ENCODE measurements around the gene KLHL40.

The KLHL40 gene

DNA sequence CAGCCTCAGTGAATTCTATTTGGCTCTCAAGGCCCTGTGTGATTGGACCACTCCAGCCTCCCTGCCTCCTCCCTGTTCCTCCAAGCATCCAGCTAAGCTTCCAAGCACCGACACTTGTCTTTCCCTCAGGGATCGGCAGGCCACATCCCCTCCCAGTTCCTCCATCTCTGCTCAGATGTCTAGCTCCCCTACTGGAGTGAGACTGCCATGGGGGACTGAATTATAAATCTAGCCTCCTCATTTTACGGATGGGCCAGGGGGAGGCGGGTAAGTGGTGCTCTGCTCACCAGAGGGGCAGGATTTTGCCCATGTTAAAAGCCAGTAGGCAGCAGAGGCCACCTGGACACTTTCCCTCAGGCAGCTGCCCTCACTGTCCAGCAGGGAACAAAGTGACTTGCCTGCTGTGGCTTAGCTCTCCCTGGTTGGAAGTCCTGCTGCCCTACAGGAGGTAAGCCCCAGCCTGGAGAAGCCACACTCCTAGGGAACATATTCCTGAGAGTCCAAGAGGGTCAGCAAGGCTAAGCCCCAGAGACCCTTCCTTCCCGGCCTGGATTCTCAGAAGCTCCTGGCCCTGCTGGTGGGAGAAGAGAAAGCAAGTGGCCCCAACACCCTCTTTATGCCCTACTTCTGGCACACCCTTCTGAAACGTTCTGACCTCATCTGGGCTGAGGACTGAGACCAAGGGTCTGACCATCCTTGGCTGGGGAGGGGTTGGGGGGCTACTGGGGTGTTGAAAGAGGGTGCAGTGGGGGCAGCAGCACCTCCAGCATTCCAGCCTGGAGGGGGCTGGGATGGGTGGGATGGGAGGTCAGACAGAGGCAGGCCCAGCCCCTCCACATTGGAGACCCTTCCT, 26.4 kb downstream of the KLHL40 start:
- no peak overlapping the region for H3K4me3 ChIP-seq (ENCODE audit: low read depth, low read length)
- no peak for DNase-seq (ENCODE audit: low read depth)
- TF ChIP-seq, protein P1, sequence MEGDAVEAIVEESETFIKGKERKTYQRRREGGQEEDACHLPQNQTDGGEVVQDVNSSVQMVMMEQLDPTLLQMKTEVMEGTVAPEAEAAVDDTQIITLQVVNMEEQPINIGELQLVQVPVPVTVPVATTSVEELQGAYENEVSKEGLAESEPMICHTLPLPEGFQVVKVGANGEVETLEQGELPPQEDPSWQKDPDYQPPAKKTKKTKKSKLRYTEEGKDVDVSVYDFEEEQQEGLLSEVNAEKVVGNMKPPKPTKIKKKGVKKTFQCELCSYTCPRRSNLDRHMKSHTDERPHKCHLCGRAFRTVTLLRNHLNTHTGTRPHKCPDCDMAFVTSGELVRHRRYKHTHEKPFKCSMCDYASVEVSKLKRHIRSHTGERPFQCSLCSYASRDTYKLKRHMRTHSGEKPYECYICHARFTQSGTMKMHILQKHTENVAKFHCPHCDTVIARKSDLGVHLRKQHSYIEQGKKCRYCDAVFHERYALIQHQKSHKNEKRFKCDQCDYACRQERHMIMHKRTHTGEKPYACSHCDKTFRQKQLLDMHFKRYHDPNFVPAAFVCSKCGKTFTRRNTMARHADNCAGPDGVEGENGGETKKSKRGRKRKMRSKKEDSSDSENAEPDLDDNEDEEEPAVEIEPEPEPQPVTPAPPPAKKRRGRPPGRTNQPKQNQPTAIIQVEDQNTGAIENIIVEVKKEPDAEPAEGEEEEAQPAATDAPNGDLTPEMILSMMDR (IDR thresholded peaks at IDR 0.05; ENCODE audit: low read depth, low read length): no peak
- TF ChIP-seq POLR2A (IDR thresholded peaks at IDR 0.05; ENCODE audit: extremely low read depth, insufficient read length) (no peak), MYC (IDR thresholded peaks at IDR 0.05; ENCODE audit: low read depth, low read length) (no peak)
- TF ChIP-seq, protein P2, sequence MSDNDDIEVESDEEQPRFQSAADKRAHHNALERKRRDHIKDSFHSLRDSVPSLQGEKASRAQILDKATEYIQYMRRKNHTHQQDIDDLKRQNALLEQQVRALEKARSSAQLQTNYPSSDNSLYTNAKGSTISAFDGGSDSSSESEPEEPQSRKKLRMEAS (IDR thresholded peaks at IDR 0.05; ENCODE audit: low read depth, low read length): no peak

DNA sequence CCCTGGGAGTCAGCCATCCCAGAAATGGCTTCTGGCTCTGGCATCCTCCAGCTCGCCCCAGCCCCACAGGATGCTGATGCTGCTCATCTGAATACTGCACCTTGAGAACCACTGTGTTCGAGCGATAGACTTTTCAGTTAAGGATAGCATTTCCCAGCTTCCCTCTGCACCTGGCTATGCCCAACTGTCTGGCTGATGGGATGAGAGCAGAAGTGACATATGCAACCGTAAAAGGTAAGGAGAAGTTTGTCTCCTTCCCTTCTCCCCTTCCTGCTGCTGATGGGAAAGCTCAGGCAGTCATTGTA, 27.0 kb downstream of the KLHL40 start:
- DNase-seq (ENCODE audit: low read depth): no peak
- TF ChIP-seq POLR2A (IDR thresholded peaks at IDR 0.05; ENCODE audit: extremely low read depth, insufficient read length): no peak
- TF ChIP-seq, protein P1 (IDR thresholded peaks at IDR 0.05; ENCODE audit: low read depth, low read length): no peak
- TF ChIP-seq MYC (IDR thresholded peaks at IDR 0.05; ENCODE audit: low read depth, low read length): no peak
- TF ChIP-seq, protein P2 (IDR thresholded peaks at IDR 0.05; ENCODE audit: low read depth, low read length): no peak
- no peak overlapping the region for H3K4me3 ChIP-seq (ENCODE audit: low read depth, low read length)

DNA sequence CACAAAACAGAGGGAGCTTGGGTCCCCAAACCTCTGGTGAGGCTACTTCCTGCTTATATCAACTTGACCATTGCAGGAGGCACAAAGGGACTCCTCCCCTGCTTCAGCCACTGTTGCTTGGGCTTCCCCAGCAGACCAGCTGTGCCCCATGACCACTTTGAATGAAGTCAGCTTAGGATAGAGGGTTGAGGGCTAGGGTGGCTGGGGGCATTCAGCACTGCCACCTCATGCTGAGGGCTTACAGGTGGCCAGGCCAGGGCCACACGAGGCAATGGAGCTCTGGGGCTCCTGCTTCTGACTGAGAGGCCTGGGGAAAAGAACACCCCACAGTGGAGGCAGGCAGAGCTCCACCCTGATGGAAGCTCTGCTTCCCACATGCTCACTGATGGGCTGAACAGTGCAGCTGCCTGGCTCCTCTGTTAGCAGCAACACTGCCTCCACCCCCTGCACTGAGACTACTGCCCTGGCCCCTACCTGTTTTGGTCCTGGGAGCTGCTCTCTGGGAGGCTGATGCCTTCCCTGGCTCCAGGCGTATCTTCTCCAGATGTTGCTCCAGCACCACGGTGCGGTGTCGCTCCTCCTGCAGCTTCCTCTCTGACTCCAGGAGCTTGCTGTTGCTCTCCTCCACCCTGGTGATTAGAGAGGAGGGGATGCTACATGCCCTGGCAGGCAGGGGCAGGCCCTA, 27.5 kb downstream of the KLHL40 start:
- no peak overlapping the region for H3K4me3 ChIP-seq (ENCODE audit: low read depth, low read length)
- no peak for DNase-seq (ENCODE audit: low read depth)
- TF ChIP-seq POLR2A (IDR thresholded peaks at IDR 0.05; ENCODE audit: extremely low read depth, insufficient read length): no peak
- TF ChIP-seq, protein P2 (IDR thresholded peaks at IDR 0.05; ENCODE audit: low read depth, low read length): no peak
- TF ChIP-seq MYC (IDR thresholded peaks at IDR 0.05; ENCODE audit: low read depth, low read length): no peak
- TF ChIP-seq, protein P1 (IDR thresholded peaks at IDR 0.05; ENCODE audit: low read depth, low read length): no peak

DNA sequence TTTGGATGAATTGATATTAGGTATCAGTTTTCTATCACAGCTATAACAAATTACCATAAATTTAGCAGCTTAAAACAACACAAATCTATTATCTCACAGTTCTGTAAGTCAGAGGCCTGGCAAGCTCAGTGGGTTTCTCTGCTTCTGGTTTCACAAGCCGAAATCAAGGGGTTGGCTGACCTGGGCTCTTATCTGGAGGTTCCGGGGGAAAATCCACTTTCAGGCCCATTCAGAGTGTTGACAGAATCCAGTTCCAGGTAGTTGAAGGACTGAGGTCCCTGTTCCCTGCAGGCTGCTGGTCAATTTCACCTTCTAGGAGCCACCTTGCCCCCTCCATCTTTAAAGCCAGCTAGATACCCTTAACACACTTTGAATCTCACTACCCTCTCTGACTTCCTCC, 28.4 kb downstream of the KLHL40 start:
- TF ChIP-seq POLR2A (IDR thresholded peaks at IDR 0.05; ENCODE audit: extremely low read depth, insufficient read length): no peak
- TF ChIP-seq, protein P2 (IDR thresholded peaks at IDR 0.05; ENCODE audit: low read depth, low read length): no peak
- no peak for TF ChIP-seq MYC (IDR thresholded peaks at IDR 0.05; ENCODE audit: low read depth, low read length)
- TF ChIP-seq, protein P1 (IDR thresholded peaks at IDR 0.05; ENCODE audit: low read depth, low read length): no peak
- H3K4me3 ChIP-seq (ENCODE audit: low read depth, low read length): no peak overlapping the region
- DNase-seq (ENCODE audit: low read depth): no peak

DNA sequence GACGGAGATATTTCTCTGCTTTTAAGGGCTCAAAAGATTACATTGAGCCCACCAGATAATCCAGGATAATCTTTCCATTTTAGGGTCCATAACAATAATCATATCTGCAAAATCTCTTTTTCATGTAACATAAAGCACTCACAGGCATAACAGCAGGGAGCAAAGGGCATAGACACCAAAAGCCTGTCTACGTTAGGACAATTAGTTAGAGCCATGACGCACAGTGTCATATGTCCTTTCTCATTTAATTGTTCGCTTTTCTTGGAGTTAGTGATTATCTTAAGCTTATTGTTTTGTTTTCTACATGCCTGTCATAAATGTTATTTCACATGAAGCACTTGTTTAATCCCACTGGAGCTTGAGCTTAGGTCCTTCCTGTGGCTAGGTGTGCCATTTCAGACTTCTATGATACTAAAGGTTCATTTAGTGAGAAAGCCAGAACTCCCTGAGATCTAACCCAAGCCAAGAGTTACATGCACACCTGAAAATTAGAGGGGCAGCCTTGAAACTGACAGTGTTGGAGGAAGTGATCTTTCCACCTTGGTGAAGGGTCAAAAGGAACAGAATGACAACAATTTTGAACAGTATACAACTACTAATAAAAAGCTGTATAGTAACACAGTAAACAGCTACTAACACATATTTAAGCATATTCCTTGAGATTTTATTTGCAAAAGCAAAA, 29.0 kb downstream of the KLHL40 start:
- TF ChIP-seq MYC (IDR thresholded peaks at IDR 0.05; ENCODE audit: low read depth, low read length): no peak
- TF ChIP-seq, protein P1 (IDR thresholded peaks at IDR 0.05; ENCODE audit: low read depth, low read length): no peak
- TF ChIP-seq, protein P2 (IDR thresholded peaks at IDR 0.05; ENCODE audit: low read depth, low read length): no peak
- no peak for TF ChIP-seq POLR2A (IDR thresholded peaks at IDR 0.05; ENCODE audit: extremely low read depth, insufficient read length)
- no peak overlapping the region for H3K4me3 ChIP-seq (ENCODE audit: low read depth, low read length)
- DNase-seq (ENCODE audit: low read depth): no peak

Data from NB4 (cell line).